Esophagus (tissue), 2 donors: ENCODE results near the gene RNF103. TPM values are rescaled to one million over a fixed set of nuclear protein-coding genes. Genes with fewer than 3 reads are reported as not detected.
"Not testable (repeated sequence)": the region's sequence is repeated elsewhere in the genome, so short reads cannot be mapped to it uniquely, and the experiment has no call there.

ENCODE experiments used
- H3K27ac ChIP-seq, 2 donors: one replicate each; pipeline ENCODE4 v1.5.1; 2013; ENCODE audit warnings: low read depth in 2 of 2, mild to moderate bottlenecking in 2 of 2, inconsistent platforms in 1 of 2, low read length in 1 of 2, moderate library complexity in 1 of 2
- H3K27me3 ChIP-seq, 2 donors: one replicate each; pipeline ENCODE4 v1.6.1; 2013; ENCODE audit warnings: low read length in 2 of 2, control low read depth in 1 of 2, mild to moderate bottlenecking in 1 of 2; ENCODE audit not compliant: insufficient read depth in 2 of 2, control insufficient read depth in 1 of 2
- H3K36me3 ChIP-seq, 2 donors: one replicate each; pipeline ENCODE4 v1.6.1; 2013; ENCODE audit warnings: low read length in 1 of 2; ENCODE audit not compliant: control insufficient read depth in 2 of 2, insufficient read depth in 2 of 2
- H3K4me1 ChIP-seq, 2 donors: one replicate each; pipeline ENCODE4 v1.6.1; 2013; ENCODE audit warnings: low read length in 1 of 2; ENCODE audit not compliant: control insufficient read depth in 2 of 2, insufficient read depth in 2 of 2
- H3K4me3 ChIP-seq, 2 donors: one replicate each; pipeline ENCODE4 v1.5.1; 2013; ENCODE audit warnings: low read length in 2 of 2, mild to moderate bottlenecking in 2 of 2, low read depth in 1 of 2, moderate library complexity in 1 of 2
- H3K9me3 ChIP-seq, 2 donors: one replicate each; pipeline ENCODE4 v1.6.1; 2013; ENCODE audit warnings: mild to moderate bottlenecking in 2 of 2, low read depth in 1 of 2, low read length in 1 of 2, moderate library complexity in 1 of 2; ENCODE audit not compliant: control insufficient read depth in 2 of 2, insufficient read depth in 1 of 2
- WGBS, 2 donors: extraction: QIAGEN DNeasy Blood & Tissue Kit; methylation state at CpG; one replicate each; pipeline ENCODE4 v1.1.7; 2013; 5-methylcytosine and 5-hydroxymethylcytosine counted together
- polyA plus RNA-seq, 2 donors: library from polyadenylated mRNA; stranded (reverse); fragments of 200-250 nt; gene quantifications; one replicate each; pipeline ENCODE4 v1.2.3, GENCODE V29; 2013
- donor health status: healthy with polysubstance abuse.
- donor health status: Bipolar disorder and iron deficiency.

The RNF103 gene
- polyA plus RNA-seq, 2 donors = 13.7 to 20.2 TPM

DNA sequence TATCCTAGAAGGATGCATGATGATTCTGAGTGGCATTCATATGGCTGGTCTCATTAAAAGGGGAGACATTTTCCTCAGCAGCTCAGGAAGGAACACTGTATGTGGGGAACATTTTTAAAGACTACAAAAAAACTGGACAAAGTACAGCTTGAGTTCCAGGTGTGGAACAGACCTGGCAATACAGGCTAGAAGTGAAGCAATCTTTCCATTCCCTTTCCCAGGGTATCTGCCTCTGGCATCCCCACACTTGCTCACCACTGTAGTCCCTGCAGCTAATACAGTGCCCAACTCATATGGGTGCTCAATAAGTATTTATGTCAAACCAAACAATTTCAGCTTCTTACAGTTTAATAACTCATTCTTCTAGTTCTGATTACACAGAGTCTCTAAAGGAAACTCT lies 8.1 kb downstream of the RNF103 start:
- Histone ChIP-seq H3K4me3 (no peak overlapping the region), H3K27me3 (no peaks in the 10 kb centered on the region), H3K36me3 (peaks cover 0 to 6% of the 10 kb centered on the region in 2 donors), H3K27ac (no peak overlapping the region), H3K4me1 (no peaks in the 10 kb centered on the region), H3K9me3 (no peaks in the 10 kb centered on the region)

DNA sequence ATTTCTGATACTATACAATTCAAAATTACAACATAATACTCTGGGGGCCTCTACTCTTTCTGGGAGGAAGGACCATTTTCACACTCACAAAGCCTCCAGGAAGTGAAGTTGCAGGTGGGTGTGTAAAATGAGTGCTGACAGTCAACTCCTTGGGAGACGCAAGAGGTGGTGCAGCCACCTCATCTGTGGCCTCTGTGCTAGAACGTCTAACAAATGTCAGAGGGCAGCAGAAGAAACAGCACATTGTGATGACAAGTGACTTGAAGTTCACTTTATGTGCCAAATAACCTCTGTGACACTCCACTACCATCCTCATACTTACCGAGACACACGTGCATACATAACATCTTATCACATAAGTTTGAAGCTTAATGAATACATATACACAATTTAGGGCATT lies 10.2 kb downstream of the RNF103 start:
- peaks cover 5 to 9% of the 10 kb centered on the region in 2 donors for H3K36me3 ChIP-seq
- H3K4me3 ChIP-seq = no peak overlapping the region
- no peaks in the 10 kb centered on the region for H3K9me3 ChIP-seq
- H3K27me3 ChIP-seq = no peaks in the 10 kb centered on the region
- 88 to 89% methylated on average over 4 of the region's 4 CpGs for WGBS, 2 donors
- no peaks in the 10 kb centered on the region for H3K4me1 ChIP-seq
- no peak overlapping the region for H3K27ac ChIP-seq

DNA sequence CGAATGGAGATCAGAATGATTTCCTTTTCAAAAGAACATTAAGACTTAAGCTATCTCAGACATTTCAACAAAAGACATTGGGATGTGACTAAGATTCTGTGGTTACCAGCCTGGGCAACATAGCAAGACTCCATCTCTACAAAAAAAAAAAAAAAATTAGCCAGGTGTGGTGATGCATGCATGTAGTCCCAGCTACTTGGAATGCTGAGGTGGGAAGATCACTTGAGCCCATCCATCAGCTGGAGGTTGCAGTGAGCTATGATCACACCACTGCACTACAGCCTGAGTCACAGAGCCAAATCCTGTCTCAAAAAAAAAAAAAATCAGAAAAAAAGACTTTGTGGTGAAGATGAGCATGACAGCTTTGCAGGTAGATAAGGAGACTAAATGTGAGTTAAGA lies 12.8 kb downstream of the RNF103 start:
- H3K36me3 ChIP-seq = peaks cover 5 to 9% of the 10 kb centered on the region in 2 donors
- no peaks in the 10 kb centered on the region for H3K27me3 ChIP-seq
- no peaks in the 10 kb centered on the region for H3K4me1 ChIP-seq
- H3K9me3 ChIP-seq = no peaks in the 10 kb centered on the region
- 85 to 86% methylated on average over 1 of the region's 1 CpG for WGBS, 2 donors
- no peak overlapping the region for H3K4me3 ChIP-seq
- H3K27ac ChIP-seq = no peak overlapping the region

DNA sequence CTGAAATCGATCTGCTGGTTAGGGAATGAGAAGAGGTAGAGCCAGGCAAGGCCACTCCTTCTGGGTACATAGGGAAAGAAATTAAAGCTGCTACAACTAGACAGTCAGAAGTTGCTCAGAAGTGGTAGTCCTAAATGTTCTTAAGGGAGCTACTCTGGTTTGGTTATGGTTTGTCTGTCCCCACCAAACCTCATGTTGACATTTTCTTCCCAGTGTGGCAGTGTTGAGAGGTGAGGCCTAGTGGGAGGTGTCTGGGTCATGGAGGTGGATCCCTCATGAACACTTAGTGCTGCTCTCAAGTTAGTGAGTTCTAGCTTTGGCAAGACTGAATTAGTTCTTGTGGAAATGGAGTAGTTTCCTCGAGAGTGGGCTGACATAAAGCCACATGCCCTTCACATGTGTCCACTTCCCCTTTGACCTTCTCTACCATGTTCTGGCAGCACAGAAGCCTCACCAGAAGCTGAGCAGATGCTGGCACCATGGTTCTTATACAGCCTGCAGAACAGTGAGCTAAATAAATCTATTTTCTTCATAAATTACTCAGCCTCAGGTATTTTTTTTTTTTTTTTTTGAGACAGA lies 14.7 kb downstream of the RNF103 start:
- Histone ChIP-seq H3K4me3 (no peak overlapping the region), H3K9me3 (no peaks in the 10 kb centered on the region), H3K4me1 (no peaks in the 10 kb centered on the region), H3K27me3 (no peaks in the 10 kb centered on the region), H3K27ac (no peak overlapping the region), H3K36me3 (peaks cover 3 to 5% of the 10 kb centered on the region in 2 donors)
- WGBS, 2 donors = 82 to 92% methylated on average over 2 of the region's 2 CpGs

DNA sequence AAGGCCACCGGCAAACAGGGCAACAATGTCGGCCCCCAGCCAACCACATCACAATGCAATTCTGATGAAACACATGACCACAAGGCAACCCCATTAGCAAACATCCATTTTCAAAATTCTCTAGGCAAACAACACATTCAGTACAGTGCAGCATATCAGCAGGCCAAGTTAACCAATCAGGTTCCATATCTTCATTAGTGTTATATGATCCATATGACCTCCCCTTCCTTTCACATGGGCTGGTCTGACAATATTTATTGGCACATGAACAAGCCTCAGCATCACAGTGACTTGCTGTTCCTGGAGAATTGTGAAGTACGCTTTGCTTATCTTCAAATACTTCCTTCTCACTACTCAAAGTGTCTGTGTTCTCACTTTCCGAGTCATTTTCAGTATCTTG lies 19.8 kb downstream of the RNF103 start:
- Histone ChIP-seq H3K9me3 (peaks cover 0 to 2% of the 10 kb centered on the region in 2 donors), H3K27ac (no peak overlapping the region), H3K4me1 (no peaks in the 10 kb centered on the region), H3K36me3 (peaks cover under 1 to 3% of the 10 kb centered on the region in 2 donors), H3K27me3 (no peaks in the 10 kb centered on the region), H3K4me3 (no peak overlapping the region)
- 91 to 94% methylated on average over 4 of the region's 4 CpGs for WGBS, 2 donors

DNA sequence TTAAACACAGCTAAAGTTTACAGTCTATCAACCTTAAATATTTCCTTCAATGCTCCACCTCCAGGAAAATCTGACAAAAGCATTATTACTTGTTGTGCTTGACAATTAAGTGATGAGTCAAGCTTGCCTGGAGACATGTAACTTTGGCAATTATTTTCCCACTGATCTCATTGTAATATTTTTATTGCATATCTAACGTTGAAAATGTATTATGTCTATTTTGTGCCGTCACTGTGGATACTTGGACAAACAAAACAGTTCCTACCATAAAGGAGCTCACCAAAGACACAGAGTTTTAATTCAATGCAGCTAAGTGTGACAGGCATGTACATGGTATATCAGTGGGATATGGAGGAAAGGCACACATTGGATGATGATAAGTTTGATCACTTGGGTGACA lies 24.7 kb downstream of the RNF103 start:
- Histone ChIP-seq H3K27ac (no peak overlapping the region), H3K4me1 (no peaks in the 10 kb centered on the region), H3K9me3 (peaks cover 0 to 2% of the 10 kb centered on the region in 2 donors), H3K4me3 (no peak overlapping the region), H3K27me3 (no peaks in the 10 kb centered on the region), H3K36me3 (no peaks in the 10 kb centered on the region)
- WGBS, 2 donors = 19 to 53% methylated on average over 2 of the region's 2 CpGs

DNA sequence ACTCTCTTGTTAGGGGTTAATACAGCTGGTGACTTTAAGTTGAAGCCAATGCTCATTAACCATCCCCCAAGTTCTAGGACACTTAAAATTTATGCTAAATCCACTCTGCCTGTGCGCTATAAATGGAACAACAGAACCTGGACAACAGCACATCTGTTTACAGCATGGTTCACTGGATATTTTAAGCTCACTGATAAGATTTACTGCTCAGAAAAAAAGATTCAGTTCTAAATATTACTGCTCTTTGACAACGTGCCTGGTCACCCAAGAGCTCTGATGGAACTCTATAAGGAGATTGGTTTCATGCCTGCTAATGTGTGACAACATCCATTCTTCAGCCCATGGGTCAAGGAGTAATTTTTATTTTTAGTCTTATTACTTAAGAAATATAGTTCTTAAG lies 27.5 kb downstream of the RNF103 start:
- H3K9me3 ChIP-seq = no peaks in the 10 kb centered on the region
- no peaks in the 10 kb centered on the region for H3K27me3 ChIP-seq
- H3K27ac ChIP-seq = no peak overlapping the region
- WGBS, 2 donors = 49 to 61% methylated on average over 2 of the region's 2 CpGs
- H3K4me1 ChIP-seq = no peaks in the 10 kb centered on the region
- no peaks in the 10 kb centered on the region for H3K36me3 ChIP-seq
- H3K4me3 ChIP-seq = no peak overlapping the region

DNA sequence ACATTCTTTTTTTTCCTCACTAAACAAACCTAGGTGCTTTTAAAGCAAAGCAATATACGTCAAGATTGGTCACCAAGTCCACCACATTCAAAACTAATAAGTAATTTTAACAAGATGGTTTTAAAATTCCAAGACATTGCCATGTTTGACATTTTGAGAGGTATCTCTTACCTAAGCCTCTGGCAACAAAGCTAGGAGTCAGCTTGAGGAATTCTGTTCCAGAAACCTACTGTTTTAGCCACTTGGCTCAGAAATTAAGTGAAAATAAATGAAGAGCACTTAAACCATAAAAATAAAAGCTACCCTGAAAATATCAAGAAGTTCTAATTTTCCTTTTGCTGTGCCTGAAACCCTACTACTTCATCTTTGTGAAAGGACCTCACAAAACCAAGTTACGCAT lies 30.4 kb downstream of the RNF103 start:
- WGBS, 2 donors = 74 to 82% methylated on average over 2 of the region's 2 CpGs
- Histone ChIP-seq H3K27me3 (no peaks in the 10 kb centered on the region), H3K4me1 (no peaks in the 10 kb centered on the region), H3K36me3 (no peaks in the 10 kb centered on the region), H3K27ac (no peak overlapping the region), H3K4me3 (no peak overlapping the region), H3K9me3 (no peaks in the 10 kb centered on the region)

DNA sequence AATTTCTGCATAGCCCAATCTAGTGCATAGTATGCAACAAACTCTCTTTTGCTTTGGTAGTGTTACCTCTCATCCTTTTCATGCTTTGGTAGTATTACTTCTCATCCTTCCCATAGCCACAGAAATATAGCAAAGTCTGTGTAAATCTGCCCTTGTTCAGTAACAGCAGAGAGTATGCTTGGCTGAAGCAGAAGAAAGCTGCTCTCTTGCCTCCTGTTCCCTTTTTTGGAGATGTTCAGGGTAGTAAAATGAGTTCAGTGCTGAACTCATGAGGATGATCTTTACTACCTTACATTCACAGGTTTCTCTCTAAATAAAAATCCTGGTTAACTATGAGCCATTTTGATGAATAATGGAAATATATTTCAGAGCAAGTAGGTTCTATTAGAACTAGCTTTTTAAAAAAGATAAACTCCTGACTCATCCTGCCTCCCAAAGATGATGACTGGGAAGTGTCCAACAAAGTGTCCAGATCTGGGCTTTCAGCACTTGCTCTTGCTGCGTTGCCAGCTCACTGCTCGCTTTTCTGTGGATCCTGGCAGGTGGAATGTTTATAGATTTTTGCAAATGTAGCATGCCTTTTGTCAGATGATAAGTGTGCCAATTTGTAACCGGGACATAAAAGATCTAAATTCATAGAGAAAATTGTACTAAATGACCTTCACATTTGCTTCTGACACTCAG lies 31.0 kb downstream of the RNF103 start:
- no peaks in the 10 kb centered on the region for H3K4me1 ChIP-seq
- no peaks in the 10 kb centered on the region for H3K9me3 ChIP-seq
- H3K4me3 ChIP-seq = no peak overlapping the region
- WGBS, 2 donors = 24 to 31% methylated on average over 3 of the region's 3 CpGs
- H3K27me3 ChIP-seq = no peaks in the 10 kb centered on the region
- H3K36me3 ChIP-seq = no peaks in the 10 kb centered on the region
- no peak overlapping the region for H3K27ac ChIP-seq

DNA sequence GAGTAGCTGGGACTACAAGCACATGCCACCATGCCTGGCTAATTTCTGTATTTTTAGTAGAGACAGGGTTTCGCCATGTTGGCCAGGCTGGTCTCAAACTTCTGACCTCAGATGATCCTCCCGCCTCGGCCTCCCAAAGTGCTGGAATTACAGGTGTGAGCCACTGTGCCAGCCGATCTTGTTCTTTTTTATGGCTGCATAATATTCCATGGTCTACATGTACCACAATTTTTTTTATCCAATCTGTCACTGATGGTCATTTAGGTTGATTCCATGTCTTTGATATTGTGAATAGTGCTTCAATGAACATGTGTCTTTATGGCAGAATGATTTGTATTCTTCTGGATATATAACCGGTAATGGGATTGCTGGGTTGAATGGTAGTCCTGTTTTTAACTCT lies 34.0 kb downstream of the RNF103 start:
- H3K9me3 ChIP-seq, H3K4me3 ChIP-seq, H3K27me3 ChIP-seq, H3K36me3 ChIP-seq, H3K27ac ChIP-seq, H3K4me1 ChIP-seq: not testable (repeated sequence)
- 98 to 99% methylated on average over 5 of the region's 5 CpGs for WGBS, 2 donors
